KMS-11 (cell line): ENCODE data around the gene DNAJB8.

ENCODE experiments used
- H2AFZ ChIP-seq: fragments of 200-600 bp; sonication (generic); 2 replicates; pipeline ENCODE4 v1.6.1; 2016; ENCODE audit warnings: antibody characterized with exemption, mixed run types, low read depth
- H3K27ac ChIP-seq: fragments of 200-600 bp; sonication (generic); 2 replicates; pipeline ENCODE4 v1.6.1; 2016; ENCODE audit warnings: mild to moderate bottlenecking, mixed run types
- H3K27me3 ChIP-seq: fragments of 200-600 bp; sonication (generic); 2 replicates; pipeline ENCODE4 v1.6.1; 2017; ENCODE audit warnings: mild to moderate bottlenecking, low read depth, mixed run types, moderate library complexity; ENCODE audit not compliant: insufficient read depth
- H3K36me3 ChIP-seq: fragments of 200-600 bp; sonication (generic); 2 replicates; pipeline ENCODE4 v1.6.1; 2017; ENCODE audit warnings: mild to moderate bottlenecking, mixed run types; ENCODE audit not compliant: insufficient read depth
- H3K4me1 ChIP-seq: fragments of 200-600 bp; sonication (generic); 2 replicates; pipeline ENCODE4 v1.6.1; 2016; ENCODE audit warnings: mild to moderate bottlenecking, low read depth, mixed run types; ENCODE audit not compliant: poor library complexity, severe bottlenecking
- H3K4me2 ChIP-seq: fragments of 200-600 bp; sonication (generic); 2 replicates; pipeline ENCODE4 v1.7.0; 2016; ENCODE audit warnings: mild to moderate bottlenecking, mixed run types
- H3K4me3 ChIP-seq: fragments of 200-600 bp; sonication (generic); IDR thresholded peaks from 2 replicates; pipeline ENCODE4 v1.6.1; 2017; ENCODE audit warnings: low read depth, low read length, mixed read lengths; ENCODE audit not compliant: insufficient read depth
- H3K79me2 ChIP-seq: fragments of 200-600 bp; sonication (generic); 2 replicates; pipeline ENCODE4 v1.6.1; 2016; ENCODE audit warnings: low read depth, mixed run types; ENCODE audit not compliant: insufficient read depth
- H3K9ac ChIP-seq: fragments of 200-600 bp; sonication (generic); 2 replicates; pipeline ENCODE4 v1.6.1; 2016; ENCODE audit warnings: mild to moderate bottlenecking, mixed run types
- H4K20me1 ChIP-seq: fragments of 200-600 bp; sonication (generic); 2 replicates; pipeline ENCODE4 v1.6.1; 2016; ENCODE audit warnings: mild to moderate bottlenecking, mixed run types; ENCODE audit not compliant: insufficient read depth
- TF ChIP-seq, protein P1 (sequence below): fragments of 200-600 bp; sonication (generic); conservative IDR thresholded peaks from 2 replicates; pipeline ENCODE4 v1.6.1; 2017; ENCODE audit warnings: low read depth, mild to moderate bottlenecking, antibody characterized with exemption, low read length, moderate library complexity, mixed read lengths

The DNAJB8 gene

DNA sequence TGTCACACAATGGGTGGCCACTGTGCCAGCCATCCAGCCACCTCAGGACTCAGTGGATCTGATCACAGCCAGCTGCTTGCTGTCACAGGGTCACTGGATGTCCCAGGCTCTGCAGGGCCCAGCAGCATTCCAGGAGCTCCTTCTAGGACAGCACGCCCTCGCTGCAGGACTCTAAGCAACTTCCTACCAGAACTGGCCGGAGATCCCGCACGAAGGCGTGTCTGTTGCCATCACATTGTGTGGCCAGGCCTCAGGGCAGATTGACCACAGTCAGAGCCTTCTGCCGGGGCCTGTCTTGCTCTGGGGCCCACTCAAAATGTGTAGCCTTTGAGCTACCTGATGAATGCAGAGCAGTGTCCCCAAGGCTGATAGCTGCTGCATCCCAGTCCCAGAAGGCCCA lies 24.6 kb downstream of the DNAJB8 start:
- Histone ChIP-seq H3K27ac (no peak overlapping the region), H3K36me3 (no peaks in the 10 kb centered on the region), H3K4me2 (no peak overlapping the region), H3K4me1 (peaks cover under 1% of the 10 kb centered on the region), H3K4me3 (no peak overlapping the region), H4K20me1 (no peaks in the 10 kb centered on the region), H3K79me2 (no peaks in the 10 kb centered on the region), H3K27me3 (peaks cover 23% of the 10 kb centered on the region), H2AFZ (no peak overlapping the region), H3K9ac (no peak overlapping the region)
- TF ChIP-seq, protein P1, sequence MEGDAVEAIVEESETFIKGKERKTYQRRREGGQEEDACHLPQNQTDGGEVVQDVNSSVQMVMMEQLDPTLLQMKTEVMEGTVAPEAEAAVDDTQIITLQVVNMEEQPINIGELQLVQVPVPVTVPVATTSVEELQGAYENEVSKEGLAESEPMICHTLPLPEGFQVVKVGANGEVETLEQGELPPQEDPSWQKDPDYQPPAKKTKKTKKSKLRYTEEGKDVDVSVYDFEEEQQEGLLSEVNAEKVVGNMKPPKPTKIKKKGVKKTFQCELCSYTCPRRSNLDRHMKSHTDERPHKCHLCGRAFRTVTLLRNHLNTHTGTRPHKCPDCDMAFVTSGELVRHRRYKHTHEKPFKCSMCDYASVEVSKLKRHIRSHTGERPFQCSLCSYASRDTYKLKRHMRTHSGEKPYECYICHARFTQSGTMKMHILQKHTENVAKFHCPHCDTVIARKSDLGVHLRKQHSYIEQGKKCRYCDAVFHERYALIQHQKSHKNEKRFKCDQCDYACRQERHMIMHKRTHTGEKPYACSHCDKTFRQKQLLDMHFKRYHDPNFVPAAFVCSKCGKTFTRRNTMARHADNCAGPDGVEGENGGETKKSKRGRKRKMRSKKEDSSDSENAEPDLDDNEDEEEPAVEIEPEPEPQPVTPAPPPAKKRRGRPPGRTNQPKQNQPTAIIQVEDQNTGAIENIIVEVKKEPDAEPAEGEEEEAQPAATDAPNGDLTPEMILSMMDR: no peak

DNA sequence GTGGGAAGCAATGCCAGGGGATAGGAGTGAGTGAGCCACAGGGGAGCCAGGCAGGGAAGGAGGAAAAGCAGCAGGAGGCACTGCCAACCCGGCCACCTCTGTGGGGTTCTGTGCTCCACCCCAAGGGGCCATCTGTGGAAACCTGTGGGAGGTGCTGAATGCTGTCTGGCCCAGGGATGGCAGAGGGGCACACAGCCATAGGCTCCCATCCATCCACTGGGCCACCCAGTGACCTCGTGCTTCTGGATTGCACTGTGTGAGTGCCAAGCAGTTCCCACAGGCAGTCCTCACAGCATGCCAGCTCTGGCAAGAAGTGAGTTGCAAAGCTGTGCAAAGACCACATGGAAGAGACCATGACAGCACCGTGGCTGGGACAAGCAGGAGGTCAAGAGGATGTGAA lies 27.5 kb downstream of the DNAJB8 start:
- Histone ChIP-seq H2AFZ (no peak overlapping the region), H3K36me3 (no peaks in the 10 kb centered on the region), H3K79me2 (no peaks in the 10 kb centered on the region), H3K27ac (no peak overlapping the region), H4K20me1 (no peaks in the 10 kb centered on the region), H3K9ac (no peak overlapping the region), H3K4me2 (no peak overlapping the region), H3K4me3 (no peak overlapping the region), H3K27me3 (peaks cover 27% of the 10 kb centered on the region), H3K4me1 (no peaks in the 10 kb centered on the region)
- TF ChIP-seq, protein P1: no peak

DNA sequence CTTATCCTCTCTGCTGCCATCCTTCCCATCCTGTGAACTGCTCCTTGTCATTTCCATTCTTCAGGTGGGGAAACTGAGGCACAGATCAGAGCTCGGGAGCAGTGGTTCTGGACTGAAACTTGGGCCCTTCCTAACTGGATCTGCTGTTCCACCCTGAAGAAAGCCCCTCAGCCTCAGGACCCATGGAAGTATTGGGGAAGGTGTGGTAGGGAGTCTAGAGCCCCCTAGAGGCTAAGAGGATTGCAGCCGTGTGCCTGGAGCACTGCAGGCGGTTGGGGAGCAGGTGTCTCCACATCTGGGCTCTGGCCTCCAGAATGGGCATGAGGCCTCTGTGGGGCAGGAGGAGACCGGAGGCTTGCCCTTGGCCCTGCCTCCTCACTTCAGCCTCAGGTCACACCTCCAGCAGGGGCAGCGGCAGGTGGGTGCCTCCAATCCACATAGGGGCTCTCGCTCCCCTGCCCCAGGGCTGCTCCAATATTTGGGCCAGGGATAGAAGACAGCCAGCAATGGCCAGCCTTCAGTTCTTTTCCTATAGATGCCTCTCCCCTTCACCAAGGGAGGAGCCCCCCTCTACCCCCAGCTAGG lies 28.1 kb downstream of the DNAJB8 start:
- Histone ChIP-seq H3K4me3 (no peak overlapping the region), H3K36me3 (no peaks in the 10 kb centered on the region), H3K9ac (no peak overlapping the region), H3K27ac (no peak overlapping the region), H3K4me1 (no peaks in the 10 kb centered on the region), H3K4me2 (no peak overlapping the region), H2AFZ (no peak overlapping the region), H4K20me1 (no peaks in the 10 kb centered on the region), H3K79me2 (no peaks in the 10 kb centered on the region), H3K27me3 (peaks cover 27% of the 10 kb centered on the region)
- TF ChIP-seq, protein P1: peak; percentile 65

DNA sequence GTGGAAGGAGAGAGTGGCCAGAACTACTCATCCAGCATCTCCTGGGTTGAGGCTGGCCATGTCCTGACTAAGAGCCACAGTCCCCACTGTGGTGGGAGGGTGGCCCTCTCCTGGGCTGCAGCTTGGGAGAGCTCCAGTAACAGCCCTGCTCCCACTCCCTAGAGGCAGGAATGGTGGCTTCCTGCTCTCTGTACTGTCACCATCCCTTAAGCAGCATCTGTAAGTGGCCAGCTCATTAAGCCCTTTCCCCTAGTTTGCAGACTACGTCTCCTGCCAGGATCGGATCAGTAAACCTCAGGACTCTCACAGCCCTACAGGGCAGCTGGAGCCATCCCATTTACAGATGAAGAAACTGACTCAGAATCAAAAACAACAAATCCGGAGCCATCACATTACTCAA lies 30.5 kb downstream of the DNAJB8 start:
- H3K27ac ChIP-seq: no peak overlapping the region
- H3K9ac ChIP-seq: no peak overlapping the region

More for the DNA sequence above, 30.5 kb downstream of the DNAJB8 start:
- TF ChIP-seq, protein P1: no peak
- peaks cover 28% of the 10 kb centered on the region; the same call in 1 of the 2 replicates for H3K27me3 ChIP-seq
- H2AFZ ChIP-seq: no peak overlapping the region
- no peaks in the 10 kb centered on the region for H3K4me1 ChIP-seq
- no peak overlapping the region for H3K4me3 ChIP-seq
- no peak overlapping the region for H3K4me2 ChIP-seq
- H4K20me1 ChIP-seq: no peaks in the 10 kb centered on the region
- no peaks in the 10 kb centered on the region for H3K79me2 ChIP-seq
- no peaks in the 10 kb centered on the region for H3K36me3 ChIP-seq
